ENCODE results near the gene CNPY2. TPM values are rescaled to one million over a fixed set of nuclear protein-coding genes. Genes with fewer than 3 reads are reported as not detected.
"Not testable (repeated sequence)": the region's sequence is repeated elsewhere in the genome, so short reads cannot be mapped to it uniquely, and the experiment has no call there.

The CNPY2 gene
- polyA plus RNA-seq, 4 donors: 95.9 to 159 (median 151) TPM

DNA sequence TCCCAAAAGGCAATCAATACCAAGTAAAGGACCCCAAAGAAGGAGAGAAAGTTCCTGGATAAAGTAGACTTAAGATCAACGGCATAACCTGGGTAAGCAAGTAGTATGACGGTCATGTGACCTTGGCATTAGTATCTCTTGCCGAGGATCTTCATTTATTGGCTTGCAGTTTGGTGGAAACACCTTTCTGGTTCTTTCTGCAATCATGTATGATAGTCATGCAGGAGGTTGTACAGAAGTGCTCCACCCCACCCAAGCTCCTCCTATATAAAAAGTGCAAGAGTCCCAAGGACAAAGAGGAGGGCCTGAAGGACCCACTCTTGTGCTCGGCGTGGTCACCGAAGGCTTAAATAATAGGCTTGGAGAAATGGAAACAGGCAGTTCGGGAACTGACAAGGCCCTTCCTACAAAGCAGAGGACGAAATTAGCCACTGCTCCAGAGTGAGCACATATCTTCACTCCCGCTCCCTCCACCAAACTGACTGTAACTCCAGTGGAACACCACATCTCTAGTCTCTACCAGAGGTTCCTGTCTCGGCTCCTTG, 16.4 kb downstream of the CNPY2 start:
- peak in 2 of 4 donors; percentile 1 to 16 for DNase-seq (ENCODE audit: low read depth in 4 of 4, low spot score in 3 of 4)

DNA sequence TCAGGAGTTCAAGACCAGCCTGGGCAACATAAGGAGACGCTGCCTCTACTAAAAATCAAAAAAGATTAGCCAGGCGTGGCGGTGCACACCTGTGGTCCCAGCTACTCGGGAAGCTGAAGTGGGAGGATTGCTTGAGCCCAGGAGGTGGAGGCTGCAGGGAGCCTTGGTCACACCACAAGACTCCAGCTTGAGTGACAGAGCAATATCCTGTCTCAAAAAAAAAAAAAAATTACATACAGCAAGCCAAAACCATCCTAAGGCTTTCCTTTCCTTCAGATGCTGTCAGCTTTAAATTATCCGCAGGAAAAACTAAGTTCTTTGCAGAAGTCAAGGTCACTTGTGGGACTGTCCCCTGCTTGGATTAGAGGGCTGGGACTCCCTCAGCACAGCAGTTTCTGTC, 17.0 kb downstream of the CNPY2 start:
- no peak for DNase-seq (ENCODE audit: low read depth in 4 of 4, low spot score in 3 of 4)

DNA sequence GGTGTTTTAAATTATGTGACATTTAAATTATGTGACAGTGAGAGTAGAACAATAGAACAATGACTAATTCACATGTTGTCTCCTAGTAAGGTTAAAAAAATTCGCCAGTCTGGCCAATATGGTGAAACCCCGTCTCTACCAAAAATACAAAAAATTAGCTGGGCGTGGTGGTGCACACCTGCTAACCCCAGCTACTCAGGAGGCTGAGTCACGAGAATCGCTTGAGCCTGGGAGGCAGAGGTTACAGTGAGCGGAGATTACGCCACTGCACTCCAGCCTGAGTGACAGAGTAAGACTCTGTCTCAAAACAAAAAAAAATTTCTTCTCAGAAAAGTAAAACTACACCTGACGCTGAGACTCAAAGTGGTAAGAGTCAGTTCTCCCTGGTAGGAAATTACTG, 18.4 kb downstream of the CNPY2 start:
- no peak for DNase-seq (ENCODE audit: low read depth in 4 of 4, low spot score in 3 of 4)

DNA sequence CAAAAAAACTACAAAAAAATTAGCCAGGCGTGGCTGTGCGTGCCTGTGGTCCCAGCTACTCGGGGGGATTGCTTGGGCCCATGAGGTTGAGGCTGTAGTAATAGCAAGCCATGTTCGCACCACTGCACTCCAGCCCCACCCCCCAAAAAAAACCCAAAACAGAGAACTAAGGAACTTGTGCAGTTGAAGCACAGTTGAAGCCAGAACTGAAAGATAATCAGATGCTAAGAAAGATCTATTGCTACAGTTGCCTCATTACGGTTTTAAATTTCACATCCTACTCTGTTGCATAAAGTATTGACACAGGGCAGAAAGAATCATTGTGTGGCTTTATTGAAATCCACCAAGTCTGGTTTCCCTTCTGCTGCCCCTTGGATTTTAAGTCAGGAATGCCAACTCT, 19.5 kb downstream of the CNPY2 start:
- no peak for DNase-seq (ENCODE audit: low read depth in 4 of 4, low spot score in 3 of 4)

DNA sequence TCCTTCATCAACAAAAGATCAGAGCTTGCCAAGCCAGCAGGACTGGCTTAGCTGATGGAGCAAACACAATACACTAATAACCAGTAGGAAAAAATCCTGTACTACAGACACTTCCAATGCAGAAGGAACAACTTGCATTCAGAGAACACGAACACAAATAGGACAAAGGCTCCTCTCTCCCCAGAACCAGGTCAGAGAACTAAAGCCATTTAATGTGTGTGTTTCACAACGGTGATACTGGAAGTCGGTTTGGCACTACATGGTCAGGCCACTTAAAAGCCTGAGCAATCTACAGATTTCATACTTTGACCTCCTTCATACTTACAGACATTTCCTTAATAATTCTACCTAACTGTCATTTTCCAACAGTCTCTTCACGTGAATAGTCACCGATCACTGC, 22.0 kb downstream of the CNPY2 start:
- DNase-seq (ENCODE audit: low read depth in 4 of 4, low spot score in 3 of 4): no peak

DNA sequence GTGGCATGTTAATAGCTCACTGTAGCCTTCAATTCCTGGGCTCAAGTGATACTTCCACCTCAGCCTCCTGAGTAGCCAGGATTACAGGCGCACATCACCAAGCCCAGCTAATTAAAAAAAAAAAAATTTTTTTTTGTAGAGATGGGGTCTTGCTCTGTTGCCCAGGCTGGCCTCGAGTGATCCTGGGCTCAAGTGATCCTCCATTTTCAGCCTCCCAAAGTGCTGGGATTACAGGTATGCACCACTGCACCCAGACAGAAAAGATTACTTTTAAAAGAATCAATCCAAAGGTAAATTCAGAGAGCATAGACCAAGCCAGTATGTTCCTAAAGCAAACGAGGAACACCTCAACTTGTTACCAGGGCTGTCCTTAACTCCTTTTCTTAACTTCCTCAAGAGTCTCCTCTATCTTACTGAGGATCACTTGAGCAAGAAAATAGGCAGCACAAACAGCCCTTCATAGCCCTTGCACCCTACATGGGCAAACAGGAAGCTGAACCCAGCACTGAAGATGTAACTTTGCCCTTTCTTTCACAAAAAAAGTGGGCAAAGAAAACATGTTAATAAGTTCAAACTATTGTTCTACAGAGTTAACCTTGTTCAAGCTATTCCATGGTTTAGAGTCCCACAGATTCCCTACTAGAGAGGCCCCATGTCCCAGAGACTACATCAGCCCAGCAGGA, 26.9 kb downstream of the CNPY2 start:
- no peak for DNase-seq (ENCODE audit: low read depth in 4 of 4, low spot score in 3 of 4)

DNA sequence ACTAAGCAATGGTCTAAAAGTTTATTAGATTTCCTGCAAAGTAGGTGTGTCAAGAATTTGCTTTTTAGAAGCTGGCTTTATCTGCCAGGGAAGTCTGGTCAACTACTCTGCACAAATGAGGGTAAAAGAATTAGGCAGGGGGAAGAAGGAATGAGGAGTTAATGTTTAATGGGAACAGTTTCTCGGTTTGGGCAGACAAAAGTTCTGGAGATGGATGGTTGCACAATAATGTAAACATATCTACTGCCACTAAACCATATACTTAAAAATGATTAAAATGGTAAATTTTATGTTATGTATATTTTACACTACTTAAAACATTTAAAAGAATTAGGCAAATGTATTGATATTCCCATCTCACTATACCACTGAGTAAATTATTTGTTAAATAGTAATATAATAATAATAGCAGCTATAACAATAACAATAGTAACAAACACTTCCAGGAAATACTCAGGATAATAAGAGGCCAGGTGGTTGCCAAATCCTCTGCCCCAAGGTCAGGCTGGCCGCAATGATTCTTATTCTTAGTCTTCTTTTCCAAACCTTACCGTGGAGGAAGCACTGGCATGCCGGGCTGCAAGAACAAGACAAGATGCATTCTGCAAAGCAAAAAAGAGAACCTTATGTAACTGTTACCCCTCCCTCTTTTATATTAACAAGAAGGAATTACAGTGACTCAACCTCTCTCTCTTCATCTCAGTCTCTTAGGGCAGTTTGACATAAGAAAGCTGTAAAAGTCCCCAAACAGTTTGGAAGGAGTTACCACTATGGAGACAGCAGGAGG, 29.6 kb downstream of the CNPY2 start:
- no peak for DNase-seq (ENCODE audit: low read depth in 4 of 4, low spot score in 3 of 4)

DNA sequence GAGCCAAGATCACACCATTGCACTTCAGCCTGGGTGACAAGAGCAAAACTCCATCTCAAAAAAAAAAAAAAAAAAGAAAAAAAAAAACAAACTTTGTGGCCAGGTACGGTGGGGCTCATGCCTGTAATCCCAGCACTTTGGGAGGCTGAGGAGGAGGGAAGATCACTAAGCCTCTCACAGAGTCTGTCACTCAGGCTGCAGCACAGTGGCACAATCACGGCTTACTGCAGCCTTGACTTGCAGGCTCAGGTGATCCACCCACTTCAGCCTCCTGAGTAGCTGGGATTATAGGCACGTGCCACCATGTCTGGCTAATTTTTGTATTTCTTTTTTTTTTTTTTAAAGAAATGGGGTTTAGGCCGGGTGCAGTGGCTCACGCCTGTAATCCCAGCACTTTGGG, 31.5 kb downstream of the CNPY2 start:
- not testable (repeated sequence) for DNase-seq (ENCODE audit: low read depth in 4 of 4, low spot score in 3 of 4)

DNA sequence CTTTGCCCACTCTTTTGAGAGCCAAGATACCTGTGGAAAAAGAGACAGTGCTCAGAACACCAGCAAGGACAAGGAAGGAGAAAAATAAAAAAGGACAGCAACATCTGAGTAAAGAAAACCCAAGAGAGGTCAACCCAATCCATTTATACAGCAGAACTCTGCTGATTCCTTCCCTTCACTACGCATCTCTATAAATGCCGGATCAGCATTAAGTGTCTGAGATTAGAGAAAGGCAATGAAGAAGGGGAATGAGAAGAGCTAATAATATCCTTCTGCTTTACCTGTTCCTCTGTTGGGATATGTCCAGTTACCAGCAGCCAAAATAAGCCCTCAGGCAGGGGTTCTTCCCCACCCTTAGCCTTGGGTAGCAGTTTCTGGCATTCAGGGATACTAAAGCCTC, 33.2 kb downstream of the CNPY2 start:
- no peak for DNase-seq (ENCODE audit: low read depth in 4 of 4, low spot score in 3 of 4)

DNA sequence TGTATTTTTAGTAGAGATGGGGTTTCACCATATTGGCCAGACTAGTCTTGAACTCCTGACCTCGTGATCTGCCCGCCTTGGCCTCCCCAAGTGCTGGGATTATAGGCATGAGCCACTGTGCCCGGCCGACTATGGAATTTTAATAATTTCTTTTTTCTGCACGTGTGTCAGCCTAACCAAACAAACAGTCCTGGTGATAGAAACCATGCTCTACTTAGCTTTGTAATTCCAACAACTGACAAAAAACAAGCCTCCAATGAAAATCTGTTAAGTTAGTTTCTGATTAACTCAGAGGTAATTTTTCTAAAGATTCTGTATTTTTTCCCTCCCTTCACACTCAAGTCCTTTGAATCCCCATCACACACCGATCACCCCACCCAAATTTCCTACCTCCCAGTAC, 33.8 kb downstream of the CNPY2 start:
- DNase-seq (ENCODE audit: low read depth in 4 of 4, low spot score in 3 of 4): no peak

DNA sequence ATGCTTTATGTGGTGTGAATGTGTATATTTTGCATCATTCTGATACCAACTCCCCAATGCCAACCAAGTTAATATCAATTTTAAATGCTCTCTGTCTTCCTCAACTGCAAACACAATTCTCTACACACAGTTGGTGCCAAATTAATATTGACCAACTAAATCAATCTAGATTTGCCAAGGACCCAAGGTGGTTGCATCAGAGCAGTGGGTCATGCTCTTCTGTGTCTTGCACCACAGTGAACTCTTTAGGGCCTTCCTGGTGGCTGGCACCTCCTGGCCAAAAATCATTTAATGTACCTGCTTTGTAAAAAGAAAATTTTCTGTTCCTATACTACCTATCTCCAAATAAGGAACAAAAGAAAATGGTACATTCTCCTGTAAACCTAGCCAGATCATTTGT, 34.9 kb downstream of the CNPY2 start:
- no peak for DNase-seq (ENCODE audit: low read depth in 4 of 4, low spot score in 3 of 4)

DNA sequence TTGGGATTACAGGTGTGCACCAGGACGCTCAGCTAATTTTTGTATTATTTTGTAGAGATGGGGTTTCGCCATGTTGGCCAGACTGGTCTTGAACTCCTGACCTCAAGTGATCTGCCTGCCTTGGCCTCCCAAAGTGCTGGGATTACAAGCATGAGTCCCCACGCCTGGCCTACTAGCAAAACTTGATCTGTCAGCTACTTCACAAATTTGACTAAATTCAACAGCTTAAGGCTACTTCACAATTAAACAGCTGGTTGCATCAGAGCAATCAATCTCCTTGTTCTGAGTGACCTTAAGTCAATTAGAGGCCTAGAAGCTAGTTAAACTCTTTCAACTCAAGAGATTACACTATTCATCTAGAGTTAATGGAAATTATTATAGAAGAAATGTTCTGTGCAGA, 36.9 kb downstream of the CNPY2 start:
- DNase-seq (ENCODE audit: low read depth in 4 of 4, low spot score in 3 of 4): no peak

DNA sequence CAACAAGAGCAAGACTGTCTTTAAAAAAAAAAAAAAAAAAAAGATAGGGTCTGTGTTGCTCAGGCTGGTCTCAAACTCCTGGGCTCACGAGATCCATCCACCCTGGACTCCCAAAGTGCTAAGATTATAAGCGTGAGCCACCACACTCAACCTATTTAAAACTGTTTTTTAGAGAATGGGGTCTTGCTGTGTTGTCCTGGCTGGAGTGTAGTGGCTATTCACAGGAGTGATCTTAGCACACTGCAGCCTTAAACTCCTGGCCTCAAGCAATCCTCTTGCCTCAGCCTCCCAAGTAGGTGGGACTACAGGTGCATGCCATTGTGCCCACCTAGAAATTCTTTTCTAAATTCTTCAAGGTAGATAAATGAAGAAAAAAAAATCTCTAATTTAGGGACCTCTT, 41.5 kb downstream of the CNPY2 start:
- no peak for DNase-seq (ENCODE audit: low read depth in 4 of 4, low spot score in 3 of 4)

DNA sequence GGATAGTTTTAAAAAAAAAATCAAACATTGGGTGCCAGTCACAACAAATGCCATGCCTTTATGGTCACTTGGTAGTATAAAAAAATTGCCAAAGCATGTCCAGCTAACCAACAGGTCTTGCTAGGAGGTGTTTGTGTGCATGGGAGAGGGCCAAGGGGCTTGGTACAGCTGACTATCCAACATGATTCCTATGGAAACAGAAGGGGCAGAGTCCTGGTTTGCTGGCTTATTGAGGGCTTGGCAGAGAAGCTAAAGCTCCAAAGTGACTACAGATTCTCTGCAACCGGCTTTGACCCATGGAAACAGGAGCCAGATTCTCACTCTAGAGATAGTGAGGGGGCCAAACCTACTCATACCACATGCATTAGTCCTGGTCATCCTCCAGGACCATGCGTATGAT, 43.3 kb downstream of the CNPY2 start:
- not testable (repeated sequence) for DNase-seq (ENCODE audit: low read depth in 4 of 4, low spot score in 3 of 4)

DNA sequence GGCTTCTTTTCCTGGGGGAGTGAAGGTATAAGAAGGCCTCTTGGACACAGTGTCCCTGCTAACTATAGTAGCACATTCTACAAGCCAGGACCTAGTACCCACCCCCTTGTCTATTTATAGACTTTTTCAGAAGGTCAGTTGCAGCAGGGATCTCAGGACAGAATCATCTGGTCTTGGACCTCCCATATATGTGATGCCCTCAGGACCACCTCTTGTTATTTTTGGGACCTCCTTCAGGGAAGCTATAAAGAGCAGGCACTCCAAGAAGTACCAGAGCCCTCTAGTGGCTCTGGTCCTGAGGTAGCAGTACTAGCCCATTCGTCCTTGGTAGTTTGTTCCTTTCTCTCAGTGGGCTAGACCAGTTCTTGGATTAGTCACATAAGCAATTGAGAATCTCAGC, 44.8 kb downstream of the CNPY2 start:
- no peak for DNase-seq (ENCODE audit: low read depth in 4 of 4, low spot score in 3 of 4)

DNA sequence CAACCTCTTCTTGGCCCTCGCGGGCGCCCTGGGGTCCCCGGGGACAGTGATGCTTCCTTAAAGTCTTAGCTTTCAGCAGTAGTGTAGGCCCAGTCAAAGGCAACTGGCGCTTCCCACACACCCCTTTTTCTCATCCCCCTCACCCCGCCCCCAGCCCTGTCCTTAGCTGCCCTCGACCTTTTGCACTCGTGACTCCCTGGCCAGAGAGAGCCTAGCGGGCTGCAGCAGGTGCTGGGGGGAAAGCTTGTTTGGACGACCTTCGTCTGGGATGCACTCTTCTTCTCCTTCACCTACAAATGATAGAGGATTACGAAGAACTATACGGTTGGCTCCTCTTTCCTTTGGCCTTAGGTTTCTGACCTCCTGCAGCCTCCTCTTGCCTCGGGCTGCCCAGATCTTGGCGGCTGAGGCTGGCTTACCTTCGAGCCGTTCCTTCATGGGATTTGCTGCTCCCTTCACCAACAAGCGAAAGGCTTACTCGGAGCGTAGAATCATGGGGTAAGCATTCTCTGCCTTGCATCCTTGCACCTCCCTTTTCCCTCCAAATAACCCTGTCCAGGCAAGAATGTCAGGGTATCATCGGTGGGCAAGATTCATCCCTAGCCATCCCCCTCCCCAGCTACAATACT, 48.2 kb downstream of the CNPY2 start:
- no peak for DNase-seq (ENCODE audit: low read depth in 4 of 4, low spot score in 3 of 4)

DNA sequence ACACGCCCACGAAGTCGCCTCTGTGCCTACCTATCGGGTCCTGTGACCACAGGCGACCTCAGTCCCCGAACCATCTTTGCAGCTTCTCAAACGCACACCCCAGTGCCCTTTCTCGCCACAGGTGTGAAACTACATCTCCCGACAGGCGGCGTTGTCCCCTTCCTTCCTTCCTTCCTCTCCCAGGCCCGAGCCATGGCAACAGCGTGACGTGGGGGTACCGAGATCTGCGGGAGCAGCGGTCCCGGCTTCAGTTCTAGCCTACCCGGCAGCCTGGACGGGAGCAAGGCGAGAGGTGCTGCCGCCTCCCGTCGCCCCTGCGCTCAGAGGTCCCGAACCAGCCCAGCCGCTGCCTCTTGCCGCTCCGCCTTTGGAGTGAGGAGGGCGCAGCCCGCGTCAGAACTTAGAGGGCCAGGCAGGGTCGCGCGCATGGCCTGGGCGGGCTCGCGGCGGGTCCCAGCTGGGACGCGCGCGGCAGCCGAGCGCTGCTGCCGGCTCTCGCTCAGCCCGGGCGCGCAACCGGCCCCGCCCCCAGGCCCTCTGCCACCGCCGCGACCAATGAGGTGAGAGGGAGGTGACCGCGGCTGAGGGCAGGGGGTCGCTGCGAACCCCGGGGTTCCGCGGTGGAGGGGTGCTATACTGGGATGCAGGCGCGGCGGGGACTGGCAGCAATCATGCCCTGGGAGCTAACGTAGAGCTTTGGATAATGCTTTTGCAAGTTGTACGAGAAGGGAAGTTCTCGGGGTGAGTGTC, 48.9 kb downstream of the CNPY2 start, which contains the start of gene COQ10A:
TSS of gene COQ10A (plus strand) at position 250 of the 750 bp plus-strand sequence. CDS start at position 427, 177 bp downstream.
- peak; percentile 76 to 82 (median 81) for DNase-seq (ENCODE audit: low read depth in 4 of 4, low spot score in 3 of 4)

DNA sequence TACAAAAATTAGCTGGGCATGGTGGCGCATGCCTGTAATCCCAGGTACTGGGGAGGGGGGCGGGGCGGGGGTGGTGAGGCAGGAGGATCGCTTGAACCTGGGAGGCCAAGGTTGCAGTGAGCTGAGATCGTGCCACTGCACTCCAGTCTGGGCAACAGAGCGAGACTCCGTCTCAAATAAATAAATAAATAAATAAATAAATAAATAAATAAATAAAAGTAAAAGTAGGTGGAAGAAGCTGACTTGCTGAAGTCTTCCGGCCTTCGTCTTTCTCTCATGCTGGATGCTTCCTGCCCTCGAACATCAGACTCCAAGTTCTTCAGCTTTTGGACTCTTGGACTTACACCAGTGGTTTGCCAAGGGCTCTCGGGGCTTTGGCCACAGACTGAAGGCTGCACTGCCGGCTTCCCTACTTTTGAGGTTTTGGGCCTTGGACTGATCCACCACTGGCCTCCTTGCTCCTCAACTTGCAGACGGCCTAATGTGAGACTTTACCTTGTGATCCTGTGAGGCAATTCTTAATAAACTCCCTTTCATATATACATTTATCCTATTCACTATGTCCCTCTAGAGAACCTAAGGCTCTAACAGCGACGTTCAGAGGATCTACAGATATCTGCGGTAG, 49.6 kb downstream of the CNPY2 start:
- not testable (repeated sequence) for DNase-seq (ENCODE audit: low read depth in 4 of 4, low spot score in 3 of 4)

DNA sequence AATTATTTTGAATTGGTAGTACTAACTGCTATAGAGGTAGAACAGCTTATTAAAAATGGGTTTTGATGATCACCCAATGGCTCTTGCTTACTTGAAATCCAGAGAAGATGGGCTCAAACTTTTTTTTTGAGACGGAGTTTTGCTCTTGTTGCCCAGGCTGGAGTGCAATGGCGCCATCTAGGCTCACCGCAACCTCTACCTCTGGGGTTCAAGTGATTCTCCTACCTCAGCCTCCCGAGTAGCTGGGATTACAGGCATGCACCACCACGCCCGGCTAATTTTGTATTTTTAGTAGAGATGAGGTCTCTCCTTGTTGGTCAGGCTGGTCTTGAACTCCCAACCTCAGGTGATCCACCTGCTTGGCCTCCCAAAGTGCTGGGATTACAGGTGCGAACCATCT, 52.8 kb downstream of the CNPY2 start:
- not testable (repeated sequence) for DNase-seq (ENCODE audit: low read depth in 4 of 4, low spot score in 3 of 4)

DNA sequence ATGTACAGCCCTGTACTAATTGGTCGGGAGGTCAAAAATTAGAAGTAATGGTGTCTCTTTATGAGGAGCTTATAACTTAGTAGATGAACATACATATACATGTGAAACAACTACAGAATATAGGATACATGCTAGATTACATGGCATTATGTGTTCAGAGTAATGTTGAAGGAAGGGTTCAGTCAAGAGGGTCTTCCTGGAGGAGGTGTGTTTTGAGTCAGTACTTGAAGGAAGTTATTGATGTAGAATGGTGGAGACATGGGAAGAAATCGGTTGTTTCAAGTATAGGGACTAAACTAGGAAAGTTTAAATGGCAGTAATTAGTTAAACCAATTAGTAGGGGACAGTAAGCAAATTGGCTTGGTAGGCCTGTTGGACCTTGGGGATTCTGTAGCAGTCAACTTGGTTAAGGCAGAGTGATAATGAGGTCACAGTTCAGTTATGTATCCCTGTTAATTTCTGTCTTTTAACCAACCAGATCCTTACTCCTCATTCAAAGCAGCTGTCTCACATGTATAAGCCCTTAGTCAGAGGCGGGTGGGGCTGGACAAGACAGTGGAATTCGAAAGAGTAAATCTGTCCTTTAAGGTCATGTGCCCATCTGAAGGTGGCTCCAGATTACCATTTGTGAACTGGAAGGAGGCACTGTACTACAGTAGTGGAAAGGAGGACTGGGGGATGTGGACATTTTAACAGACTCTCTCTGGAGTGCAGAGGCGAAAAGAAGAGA, 54.1 kb downstream of the CNPY2 start:
- no peak for DNase-seq (ENCODE audit: low read depth in 4 of 4, low spot score in 3 of 4)
